ENCODE data around the gene NINJ2.

Gene NINJ2

DNA sequence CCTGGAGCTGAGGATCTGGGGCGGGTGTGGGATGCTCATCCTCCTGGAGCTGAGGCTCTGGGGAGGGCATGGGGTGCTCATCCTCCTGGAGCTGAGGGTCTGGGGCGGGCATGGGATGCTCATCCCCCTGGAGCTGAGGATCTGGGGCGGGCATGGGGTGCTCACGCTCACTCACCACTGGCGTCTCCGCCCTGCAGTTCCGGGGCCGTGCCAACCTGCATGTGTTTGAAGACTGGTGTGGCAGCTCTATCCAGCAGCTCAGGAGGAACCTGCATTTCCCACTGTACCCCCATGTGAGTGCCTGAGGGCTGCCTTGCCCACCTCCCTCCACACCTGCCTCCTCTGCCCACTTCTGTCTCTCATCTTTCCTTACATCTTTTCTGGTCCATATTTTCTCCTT, 119.1 kb downstream of the NINJ2 start:
- Histone ChIP-seq H3K23ac (ENCODE audit: low read length) (no peak overlapping the region), H3K79me1 (ENCODE audit: low read length) (no peaks in the 10 kb centered on the region), H3K4me3 (ENCODE audit: low read length) (no peak overlapping the region), H2BK5ac (ENCODE audit: low read length) (no peak overlapping the region), H2BK120ac (ENCODE audit: low read depth, low read length) (no peak overlapping the region), H2BK15ac (replicated peaks; ENCODE audit: low read depth) (no peak overlapping the region), H3K56ac (ENCODE audit: low read length) (no peak overlapping the region), H2AK5ac (ENCODE audit: low read length) (no peak overlapping the region), H3K18ac (ENCODE audit: low read length) (no peak overlapping the region), H4K5ac (ENCODE audit: low read length) (no peak overlapping the region), H3K27ac (ENCODE audit: low read depth, low read length) (no peak overlapping the region), H3K36me3 (ENCODE audit: control insufficient read depth, insufficient read depth, low read length) (no peaks in the 10 kb centered on the region), H4K8ac (ENCODE audit: low read depth, low read length) (no peak overlapping the region), H3K4me2 (ENCODE audit: low read length) (no peak overlapping the region), H3K4me1 (ENCODE audit: control insufficient read depth, low read depth, low read length) (peaks cover 12% of the 10 kb centered on the region), H3K79me2 (ENCODE audit: control insufficient read depth, insufficient read depth, low read length) (no peaks in the 10 kb centered on the region), H3K27me3 (ENCODE audit: insufficient read depth, low read length, poor library complexity) (no peaks in the 10 kb centered on the region), H3K9ac (ENCODE audit: low read length) (no peak overlapping the region), H3K4ac (ENCODE audit: low read depth, low read length) (no peak overlapping the region)
- no CpG with 5 or more reads among the region's 8 CpGs for WGBS (ENCODE audit: extremely low coverage, insufficient coverage, low lambda C conversion rate)
- no peak for DNase-seq

DNA sequence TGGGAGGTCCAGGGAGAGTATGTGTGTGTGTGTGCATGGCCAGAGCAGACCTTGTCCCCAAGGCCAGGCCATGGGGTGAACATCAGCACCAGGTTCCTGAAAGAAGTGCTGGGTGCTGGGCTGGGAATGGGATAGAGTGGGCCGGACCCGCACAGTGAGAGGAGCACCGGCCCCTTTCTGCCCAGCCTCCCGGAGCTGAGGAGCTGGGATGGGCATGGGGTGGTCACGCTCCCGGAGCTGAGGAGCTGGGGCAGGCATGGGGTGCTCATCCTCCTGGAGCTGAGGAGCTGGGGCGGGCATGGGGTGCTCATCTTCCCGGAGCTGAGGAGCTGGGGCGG, 120.2 kb downstream of the NINJ2 start:
- Histone ChIP-seq H3K4ac (ENCODE audit: low read depth, low read length) (no peak overlapping the region), H2AK5ac (ENCODE audit: low read length) (no peak overlapping the region), H3K79me1 (ENCODE audit: low read length) (no peaks in the 10 kb centered on the region), H4K5ac (ENCODE audit: low read length) (no peak overlapping the region), H3K4me2 (ENCODE audit: low read length) (no peak overlapping the region), H3K4me3 (ENCODE audit: low read length) (no peak overlapping the region), H2BK5ac (ENCODE audit: low read length) (no peak overlapping the region), H3K9ac (ENCODE audit: low read length) (no peak overlapping the region), H2BK120ac (ENCODE audit: low read depth, low read length) (no peak overlapping the region), H3K27ac (ENCODE audit: low read depth, low read length) (no peak overlapping the region), H3K4me1 (ENCODE audit: control insufficient read depth, low read depth, low read length) (peaks cover 12% of the 10 kb centered on the region), H3K56ac (ENCODE audit: low read length) (peak overlapping the region; percentile 58), H4K8ac (ENCODE audit: low read depth, low read length) (no peak overlapping the region), H3K23ac (ENCODE audit: low read length) (no peak overlapping the region), H3K27me3 (ENCODE audit: insufficient read depth, low read length, poor library complexity) (no peaks in the 10 kb centered on the region), H3K36me3 (ENCODE audit: control insufficient read depth, insufficient read depth, low read length) (no peaks in the 10 kb centered on the region), H2BK15ac (replicated peaks; ENCODE audit: low read depth) (no peak overlapping the region), H3K18ac (ENCODE audit: low read length) (no peak overlapping the region), H3K79me2 (ENCODE audit: control insufficient read depth, insufficient read depth, low read length) (no peaks in the 10 kb centered on the region)
- WGBS (ENCODE audit: extremely low coverage, insufficient coverage, low lambda C conversion rate), result no CpG with 5 or more reads among the region's 9 CpGs
- no peak for DNase-seq

- Histone ChIP-seq H3K4me1 (ENCODE audit: control insufficient read depth, low read depth, low read length) (peaks cover 12% of the 10 kb centered on the region), H2BK120ac (ENCODE audit: low read depth, low read length) (no peak overlapping the region), H3K79me1 (ENCODE audit: low read length) (no peaks in the 10 kb centered on the region), H4K5ac (ENCODE audit: low read length) (no peak overlapping the region), H3K36me3 (ENCODE audit: control insufficient read depth, insufficient read depth, low read length) (no peaks in the 10 kb centered on the region), H3K4ac (ENCODE audit: low read depth, low read length) (peak overlapping the region; percentile 18), H2BK5ac (ENCODE audit: low read length) (no peak overlapping the region), H2BK15ac (replicated peaks; ENCODE audit: low read depth) (no peak overlapping the region), H4K8ac (ENCODE audit: low read depth, low read length) (no peak overlapping the region), H3K27me3 (ENCODE audit: insufficient read depth, low read length, poor library complexity) (no peaks in the 10 kb centered on the region), H3K9ac (ENCODE audit: low read length) (no peak overlapping the region), H3K23ac (ENCODE audit: low read length) (no peak overlapping the region), H3K4me3 (ENCODE audit: low read length) (no peak overlapping the region), H3K27ac (ENCODE audit: low read depth, low read length) (no peak overlapping the region), H3K79me2 (ENCODE audit: control insufficient read depth, insufficient read depth, low read length) (no peaks in the 10 kb centered on the region), H3K56ac (ENCODE audit: low read length) (peak overlapping the region; percentile 58), H3K4me2 (ENCODE audit: low read length) (no peak overlapping the region), H2AK5ac (ENCODE audit: low read length) (no peak overlapping the region), H3K18ac (ENCODE audit: low read length) (peak overlapping the region; percentile 42)
- DNase-seq, result peak; percentile 81
- WGBS (ENCODE audit: extremely low coverage, insufficient coverage, low lambda C conversion rate), result no CpG with 5 or more reads among the region's 8 CpGs
Observed at GRCh38 chr12:542395-543113, 120.7 kb downstream of the NINJ2 start.

DNA sequence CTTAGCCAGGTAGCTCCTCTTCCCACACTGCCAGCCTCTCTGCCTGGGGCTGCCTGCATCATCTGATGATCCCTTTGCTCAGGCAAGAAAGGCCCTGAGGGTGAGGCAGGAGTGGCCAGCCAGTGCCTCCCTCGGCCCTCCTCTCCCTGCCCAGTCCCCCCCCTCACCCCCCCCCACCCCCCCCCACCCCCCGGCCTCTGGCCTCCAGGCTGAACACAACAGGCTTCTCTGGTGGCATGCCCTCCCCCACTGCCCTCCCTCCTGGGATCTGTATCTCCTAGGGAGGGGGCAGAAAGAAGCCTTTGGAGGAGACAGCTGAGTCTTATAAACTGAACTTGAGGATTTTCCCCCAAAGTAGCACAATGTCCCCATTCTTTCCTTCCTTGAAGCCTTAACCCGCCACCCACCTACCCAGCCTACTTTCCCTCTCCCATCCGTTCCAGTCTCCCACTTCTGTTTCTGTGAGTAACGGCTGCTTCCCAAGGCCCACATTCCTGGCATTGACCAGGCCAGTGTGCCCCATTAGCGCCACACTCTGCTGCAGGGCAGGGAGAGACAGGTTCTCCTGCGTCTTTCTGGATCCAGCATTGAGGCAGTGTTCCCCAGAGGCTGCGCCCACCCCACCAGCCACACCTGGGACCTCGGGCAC, 121.4 kb downstream of the NINJ2 start:
- peak overlapping the region; percentile 18 for H3K4ac ChIP-seq (ENCODE audit: low read depth, low read length)
- no peaks in the 10 kb centered on the region for H3K79me2 ChIP-seq (ENCODE audit: control insufficient read depth, insufficient read depth, low read length)
- H4K8ac ChIP-seq (ENCODE audit: low read depth, low read length), result no peak overlapping the region
- H3K4me2 ChIP-seq (ENCODE audit: low read length), result no peak overlapping the region
- no peaks in the 10 kb centered on the region for H3K27me3 ChIP-seq (ENCODE audit: insufficient read depth, low read length, poor library complexity)
- no peaks in the 10 kb centered on the region for H3K36me3 ChIP-seq (ENCODE audit: control insufficient read depth, insufficient read depth, low read length)
- H3K23ac ChIP-seq (ENCODE audit: low read length), result peak overlapping the region; percentile 15
- H3K4me1 ChIP-seq (ENCODE audit: control insufficient read depth, low read depth, low read length), result peaks cover 12% of the 10 kb centered on the region
- H2BK15ac ChIP-seq (replicated peaks; ENCODE audit: low read depth), result no peak overlapping the region
- peak overlapping the region; percentile 25 for H3K9ac ChIP-seq (ENCODE audit: low read length)
- no peak overlapping the region for H3K4me3 ChIP-seq (ENCODE audit: low read length)
- H3K27ac ChIP-seq (ENCODE audit: low read depth, low read length), result no peak overlapping the region
- DNase-seq, result peak; percentile 71
- H3K79me1 ChIP-seq (ENCODE audit: low read length), result no peaks in the 10 kb centered on the region
- H2AK5ac ChIP-seq (ENCODE audit: low read length), result peak overlapping the region; percentile 82
- peak overlapping the region; percentile 74 for H3K56ac ChIP-seq (ENCODE audit: low read length)
- H2BK5ac ChIP-seq (ENCODE audit: low read length), result peak overlapping the region; percentile 48
- WGBS (ENCODE audit: extremely low coverage, insufficient coverage, low lambda C conversion rate), result no CpG with 5 or more reads among the region's 9 CpGs
- no peak overlapping the region for H3K18ac ChIP-seq (ENCODE audit: low read length)
- no peak overlapping the region for H4K5ac ChIP-seq (ENCODE audit: low read length)
- no peak overlapping the region for H2BK120ac ChIP-seq (ENCODE audit: low read depth, low read length)

- no peak overlapping the region for H3K18ac ChIP-seq (ENCODE audit: low read length)
- WGBS (ENCODE audit: extremely low coverage, insufficient coverage, low lambda C conversion rate), result no CpG with 5 or more reads among the region's 18 CpGs
- DNase-seq, result no peak
- H3K9ac ChIP-seq (ENCODE audit: low read length), result no peak overlapping the region
- no peak overlapping the region for H3K4me2 ChIP-seq (ENCODE audit: low read length)
- no peaks in the 10 kb centered on the region for H3K36me3 ChIP-seq (ENCODE audit: control insufficient read depth, insufficient read depth, low read length)
- no peak overlapping the region for H3K4ac ChIP-seq (ENCODE audit: low read depth, low read length)
- no peak overlapping the region for H4K8ac ChIP-seq (ENCODE audit: low read depth, low read length)
- H3K56ac ChIP-seq (ENCODE audit: low read length), result no peak overlapping the region
- no peaks in the 10 kb centered on the region for H3K79me1 ChIP-seq (ENCODE audit: low read length)
- no peak overlapping the region for H2BK120ac ChIP-seq (ENCODE audit: low read depth, low read length)
- no peak overlapping the region for H2BK5ac ChIP-seq (ENCODE audit: low read length)
- peaks cover 12% of the 10 kb centered on the region for H3K4me1 ChIP-seq (ENCODE audit: control insufficient read depth, low read depth, low read length)
- H3K27ac ChIP-seq (ENCODE audit: low read depth, low read length), result no peak overlapping the region
- H3K27me3 ChIP-seq (ENCODE audit: insufficient read depth, low read length, poor library complexity), result no peaks in the 10 kb centered on the region
- no peak overlapping the region for H4K5ac ChIP-seq (ENCODE audit: low read length)
- no peak overlapping the region for H2BK15ac ChIP-seq (replicated peaks; ENCODE audit: low read depth)
- H3K4me3 ChIP-seq (ENCODE audit: low read length), result no peak overlapping the region
- no peak overlapping the region for H3K23ac ChIP-seq (ENCODE audit: low read length)
- no peak overlapping the region for H2AK5ac ChIP-seq (ENCODE audit: low read length)
- no peaks in the 10 kb centered on the region for H3K79me2 ChIP-seq (ENCODE audit: control insufficient read depth, insufficient read depth, low read length)
Observed at GRCh38 chr12:539540-540310, 123.5 kb downstream of the NINJ2 start.
